Ammon's horn (tissue), 1 donor: ENCODE data around the gene PCIF1.
"Not testable (repeated sequence)": the region's sequence is repeated elsewhere in the genome, so short reads cannot be mapped to it uniquely, and the experiment has no call there.

Source experiments
- DNase-seq: peaks from one replicate; pipeline ENCODE4 v3.0.0-alpha.2; 2016; ENCODE audit warnings: low spot score

PCIF1 gene

GRCh38 chr20:45934586-45935415 lies at the start of gene PCIF1:
Gene PCIF1, plus strand, starts transcription at chr20:45934683. Its CDS starts 4,317 bp downstream, at chr20:45939000.
- peak; percentile 98 for DNase-seq

GRCh38 chr20:45886590-45887345 lies 47.7 kb upstream of the PCIF1 start:
- no peak for DNase-seq

- no peak for DNase-seq
These were observed 47.2 kb upstream of the PCIF1 start, which contains the start of gene SPATA25 for GRCh38 chr20:45887346-45887715. Gene SPATA25, minus strand, starts transcription at chr20:45887622. Its CDS starts 32 bp downstream, at chr20:45887590.

- DNase-seq, result no peak
These were observed 45.8 kb upstream of the PCIF1 start for GRCh38 chr20:45888681-45889080.

GRCh38 chr20:45890077-45890984 lies 44.2 kb upstream of the PCIF1 start:
- peak; percentile 81 for DNase-seq

GRCh38 chr20:45890985-45891983 lies 43.2 kb upstream of the PCIF1 start, which contains the start of the genes CTSA and NEURL2:
Gene CTSA, plus strand, starts transcription at chr20:45891335. Its CDS starts 234 bp downstream, at chr20:45891569.
Gene NEURL2, minus strand, starts transcription at chr20:45891208. Its CDS starts 217 bp downstream, at chr20:45890991.
- DNase-seq, result peak; percentile 92

- DNase-seq, result no peak
These were observed 42.2 kb upstream of the PCIF1 start for GRCh38 chr20:45892049-45892825.

GRCh38 chr20:45892828-45893500 lies 41.5 kb upstream of the PCIF1 start:
- DNase-seq, result no peak

GRCh38 chr20:45893831-45894230 lies 40.7 kb upstream of the PCIF1 start:
- DNase-seq, result no peak

- no peak for DNase-seq
These were observed 39.7 kb upstream of the PCIF1 start for GRCh38 chr20:45894797-45895196.

- no peak for DNase-seq
These were observed 37.8 kb upstream of the PCIF1 start for GRCh38 chr20:45896641-45897161.

GRCh38 chr20:45897289-45897688 lies 37.2 kb upstream of the PCIF1 start:
- DNase-seq, result no peak

GRCh38 chr20:45897692-45898091 lies 36.8 kb upstream of the PCIF1 start:
- no peak for DNase-seq

GRCh38 chr20:45898285-45898684 lies 36.2 kb upstream of the PCIF1 start:
- no peak for DNase-seq

GRCh38 chr20:45899046-45899835 lies 35.2 kb upstream of the PCIF1 start:
- DNase-seq, result no peak

GRCh38 chr20:45901332-45901731 lies 33.2 kb upstream of the PCIF1 start:
- not testable (repeated sequence) for DNase-seq

GRCh38 chr20:45902199-45902701 lies 32.2 kb upstream of the PCIF1 start:
- DNase-seq, result no peak
